Measurements from ENCODE around the gene CIDEC.
A peak's percentile ranks its signal among the peaks of the same experiment; 100 is the strongest.

The CIDEC gene

GRCh38 chr3:9828801-9829755 lies 51.0 kb downstream of the CIDEC start:
- no peak overlapping the region for H3K27ac ChIP-seq
- TF ChIP-seq CTCF (conservative IDR thresholded peaks at IDR 0.05), result no peak

GRCh38 chr3:9826815-9827573 lies 53.1 kb downstream of the CIDEC start:
- no peak overlapping the region for H3K27ac ChIP-seq
- TF ChIP-seq CTCF (conservative IDR thresholded peaks at IDR 0.05), result 0 out of 2 replicates have a peak, but pooled peaks have one; percentile 30

GRCh38 chr3:9825451-9826040 lies 54.5 kb downstream of the CIDEC start:
- no peak for TF ChIP-seq CTCF (conservative IDR thresholded peaks at IDR 0.05)
- H3K27ac ChIP-seq, result no peak overlapping the region

GRCh38 chr3:9820946-9821345 lies 59.1 kb downstream of the CIDEC start:
- H3K27ac ChIP-seq, result no peak overlapping the region
- peak; percentile 71 for TF ChIP-seq CTCF (conservative IDR thresholded peaks at IDR 0.05)

GRCh38 chr3:9820543-9820942 lies 59.5 kb downstream of the CIDEC start:
- no peak for TF ChIP-seq CTCF (conservative IDR thresholded peaks at IDR 0.05)
- no peak overlapping the region for H3K27ac ChIP-seq

- TF ChIP-seq CTCF (conservative IDR thresholded peaks at IDR 0.05), result no peak
Measured at GRCh38 chr3:9818666-9819335, 61.3 kb downstream of the CIDEC start.

More at GRCh38 chr3:9818666-9819335, 61.3 kb downstream of the CIDEC start:
- no peak overlapping the region for H3K27ac ChIP-seq

Data from VCaP (cell line).